Transverse colon (tissue), 4 donors: Measurements from ENCODE around the gene MRC1. TPM values are rescaled to one million over a fixed set of nuclear protein-coding genes. Genes with fewer than 3 reads are reported as not detected.
A peak's percentile ranks its signal among the peaks of the same experiment; 100 is the strongest.

Experiments
- DNase-seq: peaks from one replicate; pipeline ENCODE4 v3.0.0-alpha.2; 2019
- H3K27ac ChIP-seq, 4 donors: fragments of 200-600 bp; sonication (generic); 2 replicates each; pipeline ENCODE4 v1.5.1; 2016 to 2018; ENCODE audit warnings: inconsistent platforms in 4 of 4
- H3K27me3 ChIP-seq: fragments of 200-600 bp; sonication (generic); 2 replicates; pipeline ENCODE4 v1.5.1; 2017; ENCODE audit warnings: inconsistent platforms
- H3K36me3 ChIP-seq, 4 donors: fragments of 200-600 bp; sonication (generic); 2 replicates each; pipeline ENCODE4 v1.5.1; 2017 to 2019; ENCODE audit warnings: inconsistent platforms in 4 of 4
- H3K4me1 ChIP-seq, 4 donors: fragments of 200-600 bp; sonication (generic); 2 replicates each; pipeline ENCODE4 v1.5.1; 2017 to 2020; ENCODE audit warnings: inconsistent platforms in 4 of 4
- H3K4me3 ChIP-seq, 4 donors: fragments of 200-600 bp; sonication (generic); 1 replicate in 1 of 4; 2 replicates in 3 of 4; pipeline versions ENCODE4 v1.5.1 to v1.6.1; 2017 to 2019; ENCODE audit warnings: inconsistent platforms in 4 of 4
- H3K9me3 ChIP-seq, 2 donors: fragments of 200-600 bp; sonication (generic); 2 replicates each; pipeline ENCODE4 v1.5.1; 2017 to 2019; ENCODE audit warnings: inconsistent platforms in 2 of 2
- EP300 ChIP-seq: sonication (generic); formaldehyde crosslinking; IDR thresholded peaks from one replicate; pipeline ENCODE4 v1.6.1; 2017; ENCODE audit warnings: antibody characterized with exemption, low read depth
- POLR2A ChIP-seq: fragments of 450-650 bp; IDR thresholded peaks from one replicate; pipeline ENCODE4 v1.6.1; 2016; ENCODE audit warnings: antibody characterized with exemption, mild to moderate bottlenecking, moderate library complexity
- POLR2AphosphoS5 ChIP-seq, 3 donors: sonication (generic); formaldehyde crosslinking; IDR thresholded peaks; one replicate each; pipeline ENCODE4 v1.6.1; 2016; ENCODE audit warnings: antibody characterized with exemption in 3 of 3
- WGBS, 2 donors: methylation state at CpG; one replicate each; pipeline ENCODE4 v1.1.5; 2018; ENCODE audit warnings: low coverage in 1 of 2; 5-methylcytosine and 5-hydroxymethylcytosine counted together
- in situ Hi-C, 4 donors: fragments of 200-750 bp; cut with MboI; loops; one replicate each; pipeline versions ENCODE4 v1.15.0 to v1.15.1; 2017; ENCODE audit warnings: low sequenced_read_pairs in 3 of 4, low pct_ligation_motif_present in 1 of 4, low pct_unique_long_range_greater_than_20kb in 1 of 4
- intact Hi-C: fragments of 100-400 bp; cut with DNase I; formaldehyde crosslinking; loops from one replicate; pipeline ENCODE4 v1.15.1; 2023; ENCODE audit warnings: low total_unique reads
- total RNA-seq, 4 donors: library from RNA; depleted of rRNA; stranded (reverse); fragments of >200 nt; gene quantifications; one replicate each; pipeline ENCODE4 v1.1.0, GENCODE V29; 2016
- TF ChIP-seq, protein P1 (sequence below), 5 experiments: fragments of 200-600 bp in 3 of 5; fragments of 450-650 bp in 2 of 5; sonication (generic) in 3 of 5; IDR thresholded peaks; 1 replicate in 2 of 5; 2 replicates in 3 of 5; pipeline ENCODE4 v1.5.1; 2016 to 2017; ENCODE audit warnings: antibody characterized with exemption in 5 of 5, inconsistent platforms in 3 of 5, mild to moderate bottlenecking in 2 of 5, moderate library complexity in 1 of 5

Gene MRC1
- total RNA-seq, 4 donors from 2014 or later: 2.8 to 22.1 (median 15.2) TPM

DNA sequence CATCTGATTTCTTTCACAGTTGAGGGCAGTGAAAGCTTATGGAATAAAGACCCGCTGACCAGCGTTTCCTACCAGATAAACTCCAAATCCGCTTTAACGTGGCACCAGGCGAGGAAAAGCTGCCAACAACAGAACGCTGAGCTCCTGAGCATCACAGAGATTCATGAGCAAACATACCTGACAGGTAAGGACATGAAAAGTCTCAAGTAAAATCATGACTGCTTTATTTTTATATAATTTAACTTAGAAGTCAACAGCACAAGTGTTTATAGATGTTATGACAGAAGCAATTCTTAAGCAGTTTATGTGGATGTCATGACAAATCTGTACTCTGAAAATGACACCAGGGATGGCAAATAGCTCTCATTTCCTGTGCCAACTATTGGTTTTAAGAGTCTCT, 24.5 kb downstream of the MRC1 start:
- in situ Hi-C loops (no loop called here), intact Hi-C loops (no loop called here)
- Histone ChIP-seq H3K9me3 (no peaks in the 10 kb centered on the region), H3K36me3 (no peaks in the 10 kb centered on the region), H3K27me3 (no peaks in the 10 kb centered on the region), H3K27ac (no peak overlapping the region), H3K4me3 (no peak overlapping the region), H3K4me1 (peaks cover 0 to 8% (median 2%) of the 10 kb centered on the region in 4 donors)
- TF ChIP-seq POLR2A (no peak), POLR2AphosphoS5 (IDR thresholded peaks at IDR 0.05) (no peak), EP300 (no peak)
- TF ChIP-seq, protein P1, sequence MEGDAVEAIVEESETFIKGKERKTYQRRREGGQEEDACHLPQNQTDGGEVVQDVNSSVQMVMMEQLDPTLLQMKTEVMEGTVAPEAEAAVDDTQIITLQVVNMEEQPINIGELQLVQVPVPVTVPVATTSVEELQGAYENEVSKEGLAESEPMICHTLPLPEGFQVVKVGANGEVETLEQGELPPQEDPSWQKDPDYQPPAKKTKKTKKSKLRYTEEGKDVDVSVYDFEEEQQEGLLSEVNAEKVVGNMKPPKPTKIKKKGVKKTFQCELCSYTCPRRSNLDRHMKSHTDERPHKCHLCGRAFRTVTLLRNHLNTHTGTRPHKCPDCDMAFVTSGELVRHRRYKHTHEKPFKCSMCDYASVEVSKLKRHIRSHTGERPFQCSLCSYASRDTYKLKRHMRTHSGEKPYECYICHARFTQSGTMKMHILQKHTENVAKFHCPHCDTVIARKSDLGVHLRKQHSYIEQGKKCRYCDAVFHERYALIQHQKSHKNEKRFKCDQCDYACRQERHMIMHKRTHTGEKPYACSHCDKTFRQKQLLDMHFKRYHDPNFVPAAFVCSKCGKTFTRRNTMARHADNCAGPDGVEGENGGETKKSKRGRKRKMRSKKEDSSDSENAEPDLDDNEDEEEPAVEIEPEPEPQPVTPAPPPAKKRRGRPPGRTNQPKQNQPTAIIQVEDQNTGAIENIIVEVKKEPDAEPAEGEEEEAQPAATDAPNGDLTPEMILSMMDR (IDR thresholded peaks at IDR 0.05): no peak
- DNase-seq: no peak
- WGBS, 2 donors: 80 to 89% methylated on average over 6 of the region's 6 CpGs

DNA sequence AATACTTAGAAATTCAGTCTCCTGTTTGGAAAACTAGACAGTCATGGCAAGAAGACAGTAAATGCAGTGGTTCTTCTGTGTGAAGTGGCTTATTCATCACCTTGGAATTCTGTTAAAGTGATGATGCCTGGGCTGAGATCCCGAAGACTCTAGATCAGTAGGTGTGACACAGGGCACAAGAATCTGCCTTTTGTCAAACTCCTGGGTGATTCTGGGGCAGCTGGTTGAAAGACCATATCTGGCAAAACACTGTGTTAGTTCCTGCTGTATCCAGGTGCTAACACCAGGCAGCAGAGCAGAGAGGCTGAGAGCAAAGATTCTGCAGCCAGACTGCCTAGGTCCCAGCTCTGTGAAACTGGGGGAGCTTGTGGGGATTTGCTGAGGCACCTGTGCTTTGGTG, 26.5 kb downstream of the MRC1 start:
- TF ChIP-seq, protein P1 (IDR thresholded peaks at IDR 0.05): no peak
- TF ChIP-seq POLR2A: no peak
- no peak for TF ChIP-seq POLR2AphosphoS5 (IDR thresholded peaks at IDR 0.05)
- no peak for TF ChIP-seq EP300
- H3K36me3 ChIP-seq: no peaks in the 10 kb centered on the region
- in situ Hi-C loops (no loop called here), intact Hi-C loops (loop anchor here (1.0 kb wide), 1 partner anchor 18 kb away; no protein-coding TSS in a partner anchor)
- H3K4me3 ChIP-seq: no peak overlapping the region
- no peaks in the 10 kb centered on the region for H3K9me3 ChIP-seq
- H3K4me1 ChIP-seq: peaks cover 0 to 8% (median 2%) of the 10 kb centered on the region in 4 donors
- H3K27me3 ChIP-seq: no peaks in the 10 kb centered on the region
- WGBS, 2 donors: 71% methylated on average over 1 of the region's 1 CpG; no CpG with 5 or more reads in 1 of the 2 donors
- no peak overlapping the region for H3K27ac ChIP-seq
- DNase-seq: no peak

DNA sequence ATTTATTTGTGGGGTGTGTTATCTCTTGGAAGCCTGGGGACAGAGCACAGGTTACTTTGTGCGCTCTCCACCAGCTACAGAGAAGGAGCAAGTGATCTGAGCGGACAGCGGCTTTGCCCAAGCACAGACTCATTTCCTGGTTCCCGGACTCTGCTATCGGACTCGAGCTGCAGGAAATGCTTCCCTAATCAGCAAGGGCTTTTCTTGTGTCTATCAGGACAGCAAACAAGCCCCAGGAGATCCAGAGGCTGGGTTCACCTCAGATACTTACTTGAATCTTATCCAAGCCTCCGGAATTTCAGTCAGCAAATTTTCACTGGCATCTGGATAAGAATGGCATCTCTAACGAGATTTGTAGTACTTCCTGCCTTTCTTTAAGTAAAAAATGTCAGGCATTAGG, 27.8 kb downstream of the MRC1 start:
- intact Hi-C loops (loop anchor here (1.0 kb wide), 1 partner anchor 16 kb away; no protein-coding TSS in a partner anchor), in situ Hi-C loops (no loop called here)
- 10 to 31% methylated on average over 2 to 8 of the region's 8 CpGs for WGBS, 2 donors
- Histone ChIP-seq H3K4me3 (peak overlapping the region in 2 of 4 donors; percentile 10 to 31), H3K27me3 (no peaks in the 10 kb centered on the region), H3K4me1 (peaks cover 0 to 8% (median 2%) of the 10 kb centered on the region in 4 donors), H3K36me3 (no peaks in the 10 kb centered on the region), H3K27ac (peak overlapping the region in 2 of 4 donors; percentile 5 to 35), H3K9me3 (no peaks in the 10 kb centered on the region)
- TF ChIP-seq POLR2A (no peak), POLR2AphosphoS5 (IDR thresholded peaks at IDR 0.05) (no peak), EP300 (no peak)
- TF ChIP-seq, protein P1 (IDR thresholded peaks at IDR 0.05): peak in 1 of 5 experiments; percentile 10
- peak; percentile 60 for DNase-seq

DNA sequence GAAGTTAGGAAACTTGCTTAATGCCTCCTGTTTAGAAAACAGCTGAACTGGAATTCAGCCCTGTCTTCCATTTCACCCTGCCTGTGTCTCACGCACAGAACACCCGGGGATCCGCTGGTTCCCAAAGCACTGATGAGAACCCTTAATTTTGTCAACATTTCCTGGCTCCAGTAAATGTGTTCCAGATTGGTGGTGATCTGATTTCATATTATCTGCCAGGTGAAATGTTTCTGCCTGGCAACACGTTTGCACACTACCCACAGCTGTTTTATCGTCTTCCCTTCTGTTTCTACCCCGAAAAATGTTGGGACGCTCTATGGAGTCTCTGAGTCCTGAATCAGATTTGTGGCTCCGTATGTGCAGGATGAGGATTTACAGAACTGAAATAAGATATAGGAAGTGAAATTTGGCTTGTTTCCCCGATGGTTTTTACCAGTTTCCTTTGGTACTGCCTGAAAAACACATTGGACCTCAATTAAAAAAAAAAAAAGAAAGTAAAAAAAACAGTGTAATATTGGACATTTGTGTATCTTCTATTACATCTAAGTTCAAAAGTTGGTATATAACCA, 29.0 kb downstream of the MRC1 start:
- TF ChIP-seq, protein P1 (IDR thresholded peaks at IDR 0.05): no peak
- TF ChIP-seq POLR2A (no peak), POLR2AphosphoS5 (IDR thresholded peaks at IDR 0.05) (no peak), EP300 (no peak)
- DNase-seq: no peak
- no peak overlapping the region for H3K4me3 ChIP-seq
- no peak overlapping the region for H3K27ac ChIP-seq
- no peaks in the 10 kb centered on the region for H3K27me3 ChIP-seq
- WGBS, 2 donors: 64 to 74% methylated on average over 9 of the region's 9 CpGs
- in situ Hi-C loops (no loop called here), intact Hi-C loops (no loop called here)
- no peaks in the 10 kb centered on the region for H3K9me3 ChIP-seq
- H3K36me3 ChIP-seq: no peaks in the 10 kb centered on the region
- H3K4me1 ChIP-seq: peaks cover 0 to 8% (median 2%) of the 10 kb centered on the region in 4 donors
